A673 (cell line): ENCODE data around the gene RPS6KA3. TPM values are rescaled to one million over a fixed set of nuclear protein-coding genes. Genes with fewer than 3 reads are reported as not detected.

ENCODE experiments used
- BruUV-seq: library from RNA; stranded (reverse); fragments of 400-500 nt; replicated peaks from 2 replicates; lab custom pipeline; 2021; lab: Mats Ljungman, UMichigan
- CTCF ChIA-PET: fragments of 300-600 bp; sonication (Branson Sonifier 250); formaldehyde crosslinking; loops from one replicate; lab custom pipeline; 2022; ENCODE audit warnings: antibody characterized with exemption; lab: Charles Lee
- POLR2A ChIA-PET: fragments of 300-600 bp; sonication (Branson Sonifier 250); formaldehyde crosslinking; loops from one replicate; lab custom pipeline; 2022; ENCODE audit warnings: antibody characterized with exemption; ENCODE audit not compliant: low non-redundant PET; lab: Charles Lee
- DNase-seq: peaks from one replicate; pipeline ENCODE4 v3.0.0-alpha.2; 2015; ENCODE audit warnings: low spot score
- H3K27ac ChIP-seq: fragments of 200-600 bp; sonication (generic); 2 replicates; pipeline ENCODE4 v1.5.1; 2016; ENCODE audit warnings: mixed run types, low read depth, mild to moderate bottlenecking, mixed read lengths, antibody characterized with exemption, low read length; ENCODE audit not compliant: poor library complexity, severe bottlenecking
- H3K27me3 ChIP-seq: fragments of 200-600 bp; sonication (generic); replicated peaks from 2 replicates; pipeline ENCODE4 v1.6.1; 2017; ENCODE audit warnings: mixed run types, low read depth, mild to moderate bottlenecking, mixed read lengths, antibody characterized with exemption, low read length; ENCODE audit not compliant: insufficient read depth, poor library complexity
- H3K36me3 ChIP-seq: fragments of 200-600 bp; sonication (generic); 2 replicates; pipeline ENCODE4 v1.6.1; 2016; ENCODE audit warnings: mixed run types, mild to moderate bottlenecking, mixed read lengths, antibody characterized with exemption, low read length; ENCODE audit not compliant: insufficient read depth, poor library complexity, severe bottlenecking
- H3K4me1 ChIP-seq: fragments of 200-600 bp; sonication (generic); 2 replicates; pipeline ENCODE4 v1.6.1; 2017; ENCODE audit warnings: mixed run types, mild to moderate bottlenecking, mixed read lengths, antibody characterized with exemption, low read length; ENCODE audit not compliant: insufficient read depth, poor library complexity, severe bottlenecking
- H3K4me3 ChIP-seq: fragments of 200-600 bp; sonication (generic); 2 replicates; pipeline ENCODE4 v1.5.1; 2016; ENCODE audit warnings: low read depth, mixed run types, mild to moderate bottlenecking, mixed read lengths, low read length; ENCODE audit not compliant: poor library complexity, severe bottlenecking
- H3K9me3 ChIP-seq: fragments of 200-600 bp; sonication (generic); 2 replicates; pipeline ENCODE4 v1.6.1; 2016; ENCODE audit warnings: mixed run types, low read depth, mild to moderate bottlenecking, mixed read lengths, antibody characterized with exemption, low read length; ENCODE audit not compliant: poor library complexity, severe bottlenecking
- EZH2 ChIP-seq: fragments of 200-600 bp; sonication (generic); IDR thresholded peaks from 2 replicates; pipeline ENCODE4 v1.6.1; 2017; ENCODE audit warnings: borderline replicate concordance, low read depth, mild to moderate bottlenecking, mixed read lengths, antibody characterized with exemption, low read length; ENCODE audit not compliant: poor library complexity, severe bottlenecking
- intact Hi-C: fragments of 100-400 bp; cut with micrococcal nuclease; formaldehyde crosslinking; loops from one replicate; pipeline ENCODE4 v1.10.0; 2022; ENCODE audit not compliant: unreplicated experiment
- total RNA-seq: library from RNA; stranded (reverse); gene quantifications from 2 replicates; pipeline ENCODE4 v1.2.3, GENCODE V29; 2021
- TF ChIP-seq, protein P1 (sequence below): fragments of 300-800, 200-600 bp; sonication (generic); conservative IDR thresholded peaks from 2 replicates; pipeline ENCODE4 v1.5.1; 2017; ENCODE audit warnings: low read depth, mild to moderate bottlenecking, antibody characterized with exemption, low read length, moderate library complexity, mixed read lengths

Gene RPS6KA3
- total RNA-seq, 1 experiment from 2014 or later, result 33.6 TPM

DNA sequence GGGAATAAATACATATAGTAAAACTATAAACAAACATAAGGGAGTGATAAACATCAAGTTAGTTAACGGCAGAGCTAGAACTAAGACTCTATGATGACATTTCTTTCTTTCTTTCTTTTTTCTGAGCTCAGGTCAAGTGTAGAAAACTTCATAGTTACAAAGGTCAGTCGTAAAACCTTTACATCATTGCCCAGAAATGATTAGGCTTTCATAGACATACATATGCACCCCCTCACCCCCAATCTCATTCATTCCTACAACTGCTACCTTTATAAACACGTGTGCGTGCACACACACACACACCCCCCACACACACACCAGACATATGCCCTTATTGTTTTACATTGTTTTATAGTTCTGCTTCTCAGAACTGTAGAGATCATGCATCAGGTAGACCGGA lies 130.8 kb downstream of the RPS6KA3 start:
- CTCF ChIA-PET, result no interaction called here
- H3K4me3 ChIP-seq, result no peak overlapping the region
- BruUV-seq, result no TSS peak

DNA sequence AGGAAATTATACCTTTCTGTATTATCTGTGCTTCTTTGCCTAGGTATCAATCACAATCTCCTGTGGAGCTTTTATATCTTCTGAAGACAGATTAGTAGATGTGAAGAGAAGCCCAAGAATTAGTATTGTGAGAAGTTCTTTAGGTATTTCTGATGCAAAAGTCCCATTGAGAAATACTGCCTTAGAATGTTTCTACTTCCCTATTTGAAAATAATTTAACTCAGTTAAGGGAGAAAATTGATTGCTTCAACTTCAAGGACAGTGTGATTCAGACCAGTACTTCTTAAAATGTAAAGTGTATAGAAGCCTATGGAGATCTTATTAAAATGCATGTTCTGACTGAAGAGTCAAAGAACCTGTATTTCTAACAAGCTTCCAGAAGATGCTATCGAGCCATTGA lies 134.0 kb downstream of the RPS6KA3 start:
- intact Hi-C loops, result no loop called here
- BruUV-seq, result no TSS peak
- no peaks in the 10 kb centered on the region for H3K9me3 ChIP-seq
- H3K36me3 ChIP-seq, result peaks cover 92% of the 10 kb centered on the region
- no peaks in the 10 kb centered on the region for H3K27me3 ChIP-seq
- no peaks in the 10 kb centered on the region for H3K4me1 ChIP-seq
- ChIA-PET POLR2A (no interaction called here), CTCF (no interaction called here)
- H3K4me3 ChIP-seq, result no peak overlapping the region
- no peak overlapping the region for H3K27ac ChIP-seq
- no peak for DNase-seq
- no peak for TF ChIP-seq EZH2
- TF ChIP-seq, protein P1, sequence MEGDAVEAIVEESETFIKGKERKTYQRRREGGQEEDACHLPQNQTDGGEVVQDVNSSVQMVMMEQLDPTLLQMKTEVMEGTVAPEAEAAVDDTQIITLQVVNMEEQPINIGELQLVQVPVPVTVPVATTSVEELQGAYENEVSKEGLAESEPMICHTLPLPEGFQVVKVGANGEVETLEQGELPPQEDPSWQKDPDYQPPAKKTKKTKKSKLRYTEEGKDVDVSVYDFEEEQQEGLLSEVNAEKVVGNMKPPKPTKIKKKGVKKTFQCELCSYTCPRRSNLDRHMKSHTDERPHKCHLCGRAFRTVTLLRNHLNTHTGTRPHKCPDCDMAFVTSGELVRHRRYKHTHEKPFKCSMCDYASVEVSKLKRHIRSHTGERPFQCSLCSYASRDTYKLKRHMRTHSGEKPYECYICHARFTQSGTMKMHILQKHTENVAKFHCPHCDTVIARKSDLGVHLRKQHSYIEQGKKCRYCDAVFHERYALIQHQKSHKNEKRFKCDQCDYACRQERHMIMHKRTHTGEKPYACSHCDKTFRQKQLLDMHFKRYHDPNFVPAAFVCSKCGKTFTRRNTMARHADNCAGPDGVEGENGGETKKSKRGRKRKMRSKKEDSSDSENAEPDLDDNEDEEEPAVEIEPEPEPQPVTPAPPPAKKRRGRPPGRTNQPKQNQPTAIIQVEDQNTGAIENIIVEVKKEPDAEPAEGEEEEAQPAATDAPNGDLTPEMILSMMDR, result no peak

More for the DNA sequence above, 130.8 kb downstream of the RPS6KA3 start:
- Histone ChIP-seq H3K4me1 (peaks cover 6% of the 10 kb centered on the region), H3K36me3 (peaks cover 79% of the 10 kb centered on the region), H3K27me3 (no peaks in the 10 kb centered on the region), H3K27ac (no peak overlapping the region), H3K9me3 (no peaks in the 10 kb centered on the region)
- TF ChIP-seq, protein P1, result no peak
- TF ChIP-seq EZH2, result no peak
- DNase-seq, result no peak
- POLR2A ChIA-PET, result no interaction called here
- intact Hi-C loops, result loop anchor here (2.0 kb wide), 1 partner anchor 231 kb away; no protein-coding TSS in a partner anchor

DNA sequence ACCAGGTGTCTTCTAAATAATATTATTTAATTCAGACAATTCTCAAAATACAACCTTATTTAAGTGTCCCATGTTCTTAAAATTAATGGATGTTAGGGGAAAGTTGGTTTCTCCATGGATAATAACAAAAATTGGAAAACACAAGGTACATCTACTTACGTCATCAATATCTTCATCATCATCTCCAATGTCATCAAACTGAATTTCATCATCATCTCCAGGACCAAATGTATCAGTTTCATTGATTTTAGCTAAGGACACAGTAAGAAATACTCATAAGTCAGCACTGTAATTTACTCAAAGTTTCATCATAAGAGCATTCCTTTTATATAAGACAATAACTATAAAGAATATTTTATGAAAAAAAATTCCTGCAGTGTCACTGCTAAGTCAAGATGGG lies 136.4 kb downstream of the RPS6KA3 start:
- Histone ChIP-seq H3K36me3 (peaks cover 72% of the 10 kb centered on the region), H3K4me1 (no peaks in the 10 kb centered on the region), H3K4me3 (no peak overlapping the region), H3K27me3 (no peaks in the 10 kb centered on the region), H3K9me3 (no peaks in the 10 kb centered on the region), H3K27ac (no peak overlapping the region)
- CTCF ChIA-PET, result no interaction called here
- POLR2A ChIA-PET, result no interaction called here
- no peak for DNase-seq
- intact Hi-C loops, result no loop called here
- no peak for TF ChIP-seq EZH2
- TF ChIP-seq, protein P1, result no peak
- BruUV-seq, result no TSS peak
